Coronary artery (tissue), 2 donors: ENCODE measurements around the gene WDR86.

Experiments used
- DNase-seq: peaks from one replicate; pipeline ENCODE4 v3.0.0-alpha.2; 2017; ENCODE audit warnings: low spot score
- H3K27ac ChIP-seq, 2 donors: fragments of 200-600 bp; sonication (generic); one replicate each; pipeline ENCODE4 v1.5.1; 2016 to 2019
- H3K4me3 ChIP-seq: fragments of 200-600 bp; sonication (generic); 2 replicates; pipeline ENCODE4 v1.5.1; 2016; ENCODE audit warnings: mild to moderate bottlenecking, moderate library complexity
- CTCF ChIP-seq: fragments of 200-600 bp; sonication (generic); IDR thresholded peaks from one replicate; pipeline ENCODE4 v1.5.1; 2019; ENCODE audit warnings: antibody characterized with exemption

Gene WDR86

GRCh38 chr7:151394076-151395035, 15.5 kb downstream of the WDR86 start:
- no peak for DNase-seq
- TF ChIP-seq CTCF, result no peak
- no peak overlapping the region for H3K27ac ChIP-seq
- no peak overlapping the region for H3K4me3 ChIP-seq

GRCh38 chr7:151393031-151393977, 16.5 kb downstream of the WDR86 start:
- DNase-seq, result no peak
- no peak for TF ChIP-seq CTCF
- no peak overlapping the region for H3K27ac ChIP-seq
- H3K4me3 ChIP-seq, result no peak overlapping the region

- Histone ChIP-seq H3K4me3 (no peak overlapping the region), H3K27ac (no peak overlapping the region)
- no peak for DNase-seq
- TF ChIP-seq CTCF, result no peak
Observed at GRCh38 chr7:151392426-151392825, 17.4 kb downstream of the WDR86 start.

GRCh38 chr7:151392002-151392401, 17.8 kb downstream of the WDR86 start:
- DNase-seq, result no peak

GRCh38 chr7:151391358-151391730, 18.5 kb downstream of the WDR86 start:
- DNase-seq, result no peak
- Histone ChIP-seq H3K27ac (no peak overlapping the region), H3K4me3 (no peak overlapping the region)
- no peak for TF ChIP-seq CTCF

More at GRCh38 chr7:151392002-151392401, 17.8 kb downstream of the WDR86 start:
- H3K4me3 ChIP-seq, result no peak overlapping the region
- TF ChIP-seq CTCF, result no peak
- H3K27ac ChIP-seq, result no peak overlapping the region

- H3K4me3 ChIP-seq, result no peak overlapping the region
- H3K27ac ChIP-seq, result no peak overlapping the region
- TF ChIP-seq CTCF, result no peak
- DNase-seq, result no peak
Observed at GRCh38 chr7:151390598-151391357, 19.1 kb downstream of the WDR86 start.
